Neural crest cell (in vitro differentiated cells): ENCODE results near the gene SRBD1. TPM values are rescaled to one million over a fixed set of nuclear protein-coding genes. Genes with fewer than 3 reads are reported as not detected.

ENCODE experiments used
- DNase-seq: peaks from one replicate; pipeline ENCODE4 v3.0.0; 2021; ENCODE audit warnings: low read depth, mixed read lengths, low spot score
- H3K27ac Mint-ChIP-seq: one replicate; pipeline ENCODE4 v1.8.0; 2021; ENCODE audit warnings: mild to moderate bottlenecking, mixed read lengths; ENCODE audit not compliant: unreplicated experiment
- H3K27me3 Mint-ChIP-seq: 2 replicates; pipeline ENCODE4 v1.8.0; 2021; ENCODE audit warnings: low read depth, mild to moderate bottlenecking, mixed read lengths
- H3K36me3 Mint-ChIP-seq: 2 replicates; pipeline ENCODE4 v1.8.0; 2021; ENCODE audit warnings: low read depth, mild to moderate bottlenecking, mixed read lengths
- H3K4me1 Mint-ChIP-seq: 2 replicates; pipeline ENCODE4 v1.8.0; 2021; ENCODE audit warnings: mixed read lengths
- H3K4me3 Mint-ChIP-seq: one replicate; pipeline ENCODE4 v1.8.0; 2021; ENCODE audit warnings: mild to moderate bottlenecking, mixed read lengths
- H3K9me3 Mint-ChIP-seq: 2 replicates; pipeline ENCODE4 v1.8.0; 2021; ENCODE audit warnings: mixed read lengths
- long read RNA-seq: library from polyadenylated mRNA; unstranded; transcript quantifications from one replicate; pipeline ENCODE4 v2.0.0, GENCODE V29; 2020
- total RNA-seq: library from RNA; stranded (reverse); gene quantifications from 2 replicates; pipeline ENCODE4 v1.2.1, GENCODE V29; 2021
- TF ChIP-seq, protein P1 (sequence below): fragments of 200-600 bp; sonication (generic); conservative IDR thresholded peaks from 2 replicates; pipeline ENCODE4 v1.5.0; 2021; ENCODE audit warnings: antibody characterized with exemption, mild to moderate bottlenecking

SRBD1 gene, protein sequence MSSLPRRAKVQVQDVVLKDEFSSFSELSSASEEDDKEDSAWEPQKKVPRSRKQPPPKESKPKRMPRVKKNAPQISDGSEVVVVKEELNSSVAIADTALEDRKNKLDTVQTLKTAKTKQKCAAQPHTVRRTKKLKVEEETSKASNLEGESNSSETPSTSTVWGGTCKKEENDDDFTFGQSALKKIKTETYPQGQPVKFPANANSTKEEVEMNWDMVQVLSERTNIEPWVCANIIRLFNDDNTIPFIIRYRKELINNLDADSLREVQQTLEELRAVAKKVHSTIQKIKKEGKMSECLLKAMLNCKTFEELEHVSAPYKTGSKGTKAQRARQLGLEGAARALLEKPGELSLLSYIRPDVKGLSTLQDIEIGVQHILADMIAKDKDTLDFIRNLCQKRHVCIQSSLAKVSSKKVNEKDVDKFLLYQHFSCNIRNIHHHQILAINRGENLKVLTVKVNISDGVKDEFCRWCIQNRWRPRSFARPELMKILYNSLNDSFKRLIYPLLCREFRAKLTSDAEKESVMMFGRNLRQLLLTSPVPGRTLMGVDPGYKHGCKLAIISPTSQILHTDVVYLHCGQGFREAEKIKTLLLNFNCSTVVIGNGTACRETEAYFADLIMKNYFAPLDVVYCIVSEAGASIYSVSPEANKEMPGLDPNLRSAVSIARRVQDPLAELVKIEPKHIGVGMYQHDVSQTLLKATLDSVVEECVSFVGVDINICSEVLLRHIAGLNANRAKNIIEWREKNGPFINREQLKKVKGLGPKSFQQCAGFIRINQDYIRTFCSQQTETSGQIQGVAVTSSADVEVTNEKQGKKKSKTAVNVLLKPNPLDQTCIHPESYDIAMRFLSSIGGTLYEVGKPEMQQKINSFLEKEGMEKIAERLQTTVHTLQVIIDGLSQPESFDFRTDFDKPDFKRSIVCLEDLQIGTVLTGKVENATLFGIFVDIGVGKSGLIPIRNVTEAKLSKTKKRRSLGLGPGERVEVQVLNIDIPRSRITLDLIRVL
- 20.1 and 21.4 TPM in 2 replicates for total RNA-seq
- long read RNA-seq, transcript SRBD1-201 (21 exons, 3,681 nt): major isoform, 39 of 75 reads
- long read RNA-seq, partial matches to known transcripts: 19 of 75 reads
- long read RNA-seq, other reads (novel, unspliced or antisense): 17 of 75 reads

GRCh38 chr2:45611020-45611859, at the start of gene SRBD1:
Gene SRBD1 (minus strand): TSS chr2:45611267. CDS start chr2:45605441, 5,826 bp downstream.
- H3K4me3 Mint-ChIP-seq: peak within 1 kb of the TSS; percentile 99
- DNase-seq: peak; percentile 92
- no peaks in the 10 kb centered on the region for H3K36me3 Mint-ChIP-seq
- H3K27ac Mint-ChIP-seq: peak within 1 kb of the TSS; percentile 98
- peaks cover 27% of the 10 kb centered on the region for H3K4me1 Mint-ChIP-seq
- H3K9me3 Mint-ChIP-seq: no peaks in the 10 kb centered on the region
- H3K27me3 Mint-ChIP-seq: no peaks in the 10 kb centered on the region
- TF ChIP-seq, protein P1, sequence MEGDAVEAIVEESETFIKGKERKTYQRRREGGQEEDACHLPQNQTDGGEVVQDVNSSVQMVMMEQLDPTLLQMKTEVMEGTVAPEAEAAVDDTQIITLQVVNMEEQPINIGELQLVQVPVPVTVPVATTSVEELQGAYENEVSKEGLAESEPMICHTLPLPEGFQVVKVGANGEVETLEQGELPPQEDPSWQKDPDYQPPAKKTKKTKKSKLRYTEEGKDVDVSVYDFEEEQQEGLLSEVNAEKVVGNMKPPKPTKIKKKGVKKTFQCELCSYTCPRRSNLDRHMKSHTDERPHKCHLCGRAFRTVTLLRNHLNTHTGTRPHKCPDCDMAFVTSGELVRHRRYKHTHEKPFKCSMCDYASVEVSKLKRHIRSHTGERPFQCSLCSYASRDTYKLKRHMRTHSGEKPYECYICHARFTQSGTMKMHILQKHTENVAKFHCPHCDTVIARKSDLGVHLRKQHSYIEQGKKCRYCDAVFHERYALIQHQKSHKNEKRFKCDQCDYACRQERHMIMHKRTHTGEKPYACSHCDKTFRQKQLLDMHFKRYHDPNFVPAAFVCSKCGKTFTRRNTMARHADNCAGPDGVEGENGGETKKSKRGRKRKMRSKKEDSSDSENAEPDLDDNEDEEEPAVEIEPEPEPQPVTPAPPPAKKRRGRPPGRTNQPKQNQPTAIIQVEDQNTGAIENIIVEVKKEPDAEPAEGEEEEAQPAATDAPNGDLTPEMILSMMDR: no peak

GRCh38 chr2:45654250-45654649, 43.2 kb upstream of the SRBD1 start:
- Mint-ChIP-seq H3K4me3 (peak overlapping the region; percentile 47), H3K9me3 (no peaks in the 10 kb centered on the region), H3K27ac (no peak overlapping the region), H3K4me1 (peaks cover 33% of the 10 kb centered on the region), H3K36me3 (no peaks in the 10 kb centered on the region), H3K27me3 (peaks cover 19% of the 10 kb centered on the region)
- TF ChIP-seq, protein P1: no peak
- DNase-seq: no peak

- no peaks in the 10 kb centered on the region for H3K9me3 Mint-ChIP-seq
- peaks cover 25% of the 10 kb centered on the region for H3K27me3 Mint-ChIP-seq
- H3K27ac Mint-ChIP-seq: no peak overlapping the region
- DNase-seq: no peak
- TF ChIP-seq, protein P1: no peak
- H3K4me3 Mint-ChIP-seq: peak overlapping the region; percentile 98
- no peaks in the 10 kb centered on the region for H3K36me3 Mint-ChIP-seq
- peaks cover 34% of the 10 kb centered on the region for H3K4me1 Mint-ChIP-seq
These were observed 42.3 kb upstream of the SRBD1 start for GRCh38 chr2:45653122-45653913.

GRCh38 chr2:45652090-45653031, 41.3 kb upstream of the SRBD1 start:
- peaks cover 34% of the 10 kb centered on the region for H3K4me1 Mint-ChIP-seq
- H3K27ac Mint-ChIP-seq: peak overlapping the region; percentile 88
- no peaks in the 10 kb centered on the region for H3K36me3 Mint-ChIP-seq
- peak overlapping the region; percentile 98 for H3K4me3 Mint-ChIP-seq
- peaks cover 34% of the 10 kb centered on the region for H3K27me3 Mint-ChIP-seq
- TF ChIP-seq, protein P1: no peak
- no peaks in the 10 kb centered on the region for H3K9me3 Mint-ChIP-seq
- DNase-seq: peak; percentile 20
